SKM-1 treated with dmso at 0.1 percent for 144 hours (cell line): ENCODE measurements around the gene AGT.
"Not testable (repeated sequence)": the region's sequence is repeated elsewhere in the genome, so short reads cannot be mapped to it uniquely, and the experiment has no call there.

Experiments used
- DNase-seq: peaks from one replicate; lab custom pipeline; 2025; ENCODE audit not compliant: unreplicated experiment; lab: John Stamatoyannopoulos, UW

Gene AGT

GRCh38 chr1:230693221-230693620 is 20.7 kb downstream of the AGT start:
- DNase-seq = no peak

GRCh38 chr1:230691615-230692014 is 22.3 kb downstream of the AGT start:
- DNase-seq = no peak

- no peak for DNase-seq
These were observed 23.8 kb downstream of the AGT start for GRCh38 chr1:230690101-230690500.

- DNase-seq = no peak
These were observed 27.2 kb downstream of the AGT start for GRCh38 chr1:230686747-230687146.

- no peak for DNase-seq
These were observed 28.9 kb downstream of the AGT start for GRCh38 chr1:230684998-230685397.

GRCh38 chr1:230684146-230684545 is 29.8 kb downstream of the AGT start:
- DNase-seq = no peak

GRCh38 chr1:230682882-230683610 is 30.9 kb downstream of the AGT start:
- DNase-seq = no peak

GRCh38 chr1:230682274-230682673 is 31.6 kb downstream of the AGT start:
- no peak for DNase-seq

- no peak for DNase-seq
These were observed 32.3 kb downstream of the AGT start for GRCh38 chr1:230681599-230681998.

GRCh38 chr1:230680300-230681025 is 33.5 kb downstream of the AGT start:
- DNase-seq = no peak

- DNase-seq = no peak
These were observed 34.1 kb downstream of the AGT start for GRCh38 chr1:230679825-230680224.

- DNase-seq = no peak
These were observed 34.7 kb downstream of the AGT start for GRCh38 chr1:230679192-230679591.

- DNase-seq = no peak
These were observed 36.7 kb downstream of the AGT start for GRCh38 chr1:230677200-230677599.

GRCh38 chr1:230674581-230674980 is 39.3 kb downstream of the AGT start:
- no peak for DNase-seq

GRCh38 chr1:230669543-230669942 is 44.4 kb downstream of the AGT start:
- DNase-seq = no peak

GRCh38 chr1:230668227-230668626 is 45.7 kb downstream of the AGT start:
- no peak for DNase-seq

- no peak for DNase-seq
These were observed 51.9 kb downstream of the AGT start for GRCh38 chr1:230661976-230662375.

- no peak for DNase-seq
These were observed 55.2 kb downstream of the AGT start for GRCh38 chr1:230658691-230659090.

GRCh38 chr1:230658103-230658502 is 55.8 kb downstream of the AGT start:
- not testable (repeated sequence) for DNase-seq

- DNase-seq = not testable (repeated sequence)
These were observed 57.2 kb downstream of the AGT start for GRCh38 chr1:230656719-230657118.
